SU-DHL-6 (cell line): ENCODE data around the gene CACNG4.

ENCODE experiments used
- H2AFZ ChIP-seq: fragments of 200-600 bp; sonication (generic); 2 replicates; pipeline ENCODE4 v1.6.1; 2014; ENCODE audit warnings: low read depth, mild to moderate bottlenecking, moderate library complexity, mixed read lengths, antibody characterized with exemption, low read length; ENCODE audit not compliant: severe bottlenecking
- H3F3A ChIP-seq: fragments of 200-600 bp; shearing (Covaris generic); 2 replicates; pipeline ENCODE4 v1.6.0; 2016; ENCODE audit warnings: antibody characterized with exemption, mild to moderate bottlenecking; ENCODE audit not compliant: insufficient read depth
- H3K27ac ChIP-seq: fragments of 200-600 bp; sonication (generic); 2 replicates; pipeline ENCODE4 v1.5.1; 2016; ENCODE audit warnings: low read depth, mild to moderate bottlenecking, low read length, moderate library complexity, mixed read lengths
- H3K27me3 ChIP-seq: fragments of 200-600 bp; sonication (generic), shearing (Covaris generic); 2 replicates; pipeline ENCODE4 v1.6.0; 2014; ENCODE audit warnings: mild to moderate bottlenecking, low read length
- H3K36me3 ChIP-seq: fragments of 200-600 bp; sonication (generic); 2 replicates; pipeline ENCODE4 v1.6.1; 2014; ENCODE audit warnings: mild to moderate bottlenecking, low read length, mixed read lengths
- H3K4me2 ChIP-seq: fragments of 300-600, 200-600 bp; shearing (Covaris generic), sonication (generic); 2 replicates; pipeline ENCODE4 v1.6.0; 2014; ENCODE audit warnings: low read length, low read depth, mild to moderate bottlenecking; ENCODE audit not compliant: poor library complexity, severe bottlenecking
- H3K4me3 ChIP-seq: fragments of 200-600 bp; sonication (generic); 2 replicates; pipeline ENCODE4 v1.5.1; 2014; ENCODE audit warnings: antibody characterized with exemption, low read length, mild to moderate bottlenecking, mixed read lengths; ENCODE audit not compliant: insufficient read depth, poor library complexity, severe bottlenecking
- H3K79me2 ChIP-seq: fragments of 200-600 bp; sonication (generic); 2 replicates; pipeline ENCODE4 v1.6.1; 2014; ENCODE audit warnings: mild to moderate bottlenecking, low read length, moderate library complexity; ENCODE audit not compliant: insufficient read depth
- H3K9ac ChIP-seq: fragments of 200-600 bp; sonication (generic); 2 replicates; pipeline ENCODE4 v1.7.0; 2014; ENCODE audit warnings: mild to moderate bottlenecking, low read length
- H3K9me2 ChIP-seq: fragments of 200-600 bp; sonication (generic); replicated peaks from 2 replicates; pipeline ENCODE4 v1.6.1; 2014; ENCODE audit warnings: low read length; ENCODE audit not compliant: insufficient read depth
- H3K9me3 ChIP-seq: fragments of 200-600 bp; sonication (generic); 2 replicates; pipeline ENCODE4 v1.6.1; 2014; ENCODE audit warnings: low read length, mixed read lengths; ENCODE audit not compliant: insufficient read depth
- H4K20me1 ChIP-seq: fragments of 200-600 bp; sonication (generic); 2 replicates; pipeline ENCODE4 v1.6.1; 2014; ENCODE audit warnings: low read depth, mild to moderate bottlenecking, antibody characterized with exemption, low read length, moderate library complexity, mixed read lengths
- CTCF ChIP-seq: fragments of 200-600 bp; sonication (generic); IDR thresholded peaks from one replicate; pipeline ENCODE4 v1.5.1; 2017; ENCODE audit warnings: antibody characterized with exemption, mild to moderate bottlenecking, low read length, moderate library complexity; ENCODE audit not compliant: insufficient read depth, poor library complexity, severe bottlenecking
- EZH2phosphoT487 ChIP-seq: fragments of 200-600 bp; sonication (generic), shearing (Covaris generic); conservative IDR thresholded peaks from 2 replicates; pipeline ENCODE4 v1.6.1; 2018; ENCODE audit warnings: mild to moderate bottlenecking, antibody characterized with exemption, low read length, moderate library complexity, mixed read lengths

The CACNG4 gene

GRCh38 chr17:66942451-66943264 is 21.8 kb upstream of the CACNG4 start:
- Histone ChIP-seq H3K9ac (no peak overlapping the region), H3K27ac (no peak overlapping the region), H3K4me2 (no peak overlapping the region)

GRCh38 chr17:66943484-66943883 is 21.0 kb upstream of the CACNG4 start:
- Histone ChIP-seq H3K4me3 (no peak overlapping the region), H3K27ac (no peak overlapping the region), H3K79me2 (no peaks in the 10 kb centered on the region), H3K9me3 (no peaks in the 10 kb centered on the region), H3K4me2 (no peak overlapping the region), H3K9me2 (no peaks in the 10 kb centered on the region), H3K9ac (no peak overlapping the region), H3K27me3 (no peaks in the 10 kb centered on the region; the same call in 1 of the 2 replicates), H2AFZ (no peak overlapping the region), H4K20me1 (no peaks in the 10 kb centered on the region), H3F3A (no peaks in the 10 kb centered on the region), H3K36me3 (no peaks in the 10 kb centered on the region)
- TF ChIP-seq EZH2phosphoT487, result no peak
- TF ChIP-seq CTCF, result no peak

More at GRCh38 chr17:66942451-66943264, 21.8 kb upstream of the CACNG4 start:
- Histone ChIP-seq H3K9me2 (no peaks in the 10 kb centered on the region), H3K79me2 (no peaks in the 10 kb centered on the region), H3K36me3 (no peaks in the 10 kb centered on the region), H2AFZ (no peak overlapping the region), H3K9me3 (no peaks in the 10 kb centered on the region), H3F3A (no peaks in the 10 kb centered on the region), H3K27me3 (no peaks in the 10 kb centered on the region; the same call in 1 of the 2 replicates), H3K4me3 (no peak overlapping the region), H4K20me1 (no peaks in the 10 kb centered on the region)
- TF ChIP-seq CTCF (no peak), EZH2phosphoT487 (no peak)

GRCh38 chr17:66944351-66945146 is 20.0 kb upstream of the CACNG4 start:
- no peak for TF ChIP-seq EZH2phosphoT487
- no peak for TF ChIP-seq CTCF
- Histone ChIP-seq H3K36me3 (no peaks in the 10 kb centered on the region), H3F3A (no peaks in the 10 kb centered on the region), H4K20me1 (no peaks in the 10 kb centered on the region), H3K9me2 (no peaks in the 10 kb centered on the region), H3K9ac (no peak overlapping the region), H3K79me2 (no peaks in the 10 kb centered on the region), H2AFZ (no peak overlapping the region), H3K4me2 (no peak overlapping the region), H3K27me3 (no peaks in the 10 kb centered on the region), H3K4me3 (no peak overlapping the region), H3K27ac (no peak overlapping the region), H3K9me3 (no peaks in the 10 kb centered on the region)
